GM21529 (cell line): ENCODE measurements around the gene KCND3.

Experiments
- ATAC-seq: cut with Tn5 transposase; IDR thresholded peaks from one replicate; pipeline ENCODE4 v1.9.1; 2021; ENCODE audit not compliant: unreplicated experiment

KCND3 gene

DNA sequence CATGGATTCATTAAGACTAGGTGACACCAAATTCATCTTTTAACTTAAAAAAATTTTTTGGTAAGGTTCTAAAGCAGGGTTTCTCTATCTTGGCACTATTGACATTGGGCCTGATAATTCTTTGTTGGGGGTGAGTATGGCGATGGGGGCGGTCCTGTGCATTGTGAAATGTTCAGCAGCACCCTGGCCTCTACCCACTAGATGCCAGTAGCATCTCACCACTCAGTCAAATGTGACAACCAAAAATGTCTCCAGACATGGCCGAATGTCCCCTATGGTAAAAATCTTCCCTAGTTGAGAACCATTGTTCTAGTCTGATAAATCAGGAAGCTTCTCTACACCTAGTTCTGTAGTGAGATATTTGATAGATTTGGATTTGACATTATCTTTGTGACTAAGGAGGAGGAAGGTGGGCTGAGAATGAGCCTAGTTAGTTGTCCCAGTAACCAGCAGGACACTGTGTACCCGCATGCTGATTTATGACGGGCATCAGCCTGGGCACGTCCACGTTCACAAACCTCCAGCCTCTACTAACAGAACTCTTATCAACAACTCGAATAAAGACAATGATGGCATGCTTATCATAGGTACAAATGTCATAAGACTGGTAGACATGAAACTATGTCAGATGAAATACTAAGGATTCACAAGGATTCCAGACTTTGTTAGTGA, 104.6 kb downstream of the KCND3 start:
- no peak for ATAC-seq

DNA sequence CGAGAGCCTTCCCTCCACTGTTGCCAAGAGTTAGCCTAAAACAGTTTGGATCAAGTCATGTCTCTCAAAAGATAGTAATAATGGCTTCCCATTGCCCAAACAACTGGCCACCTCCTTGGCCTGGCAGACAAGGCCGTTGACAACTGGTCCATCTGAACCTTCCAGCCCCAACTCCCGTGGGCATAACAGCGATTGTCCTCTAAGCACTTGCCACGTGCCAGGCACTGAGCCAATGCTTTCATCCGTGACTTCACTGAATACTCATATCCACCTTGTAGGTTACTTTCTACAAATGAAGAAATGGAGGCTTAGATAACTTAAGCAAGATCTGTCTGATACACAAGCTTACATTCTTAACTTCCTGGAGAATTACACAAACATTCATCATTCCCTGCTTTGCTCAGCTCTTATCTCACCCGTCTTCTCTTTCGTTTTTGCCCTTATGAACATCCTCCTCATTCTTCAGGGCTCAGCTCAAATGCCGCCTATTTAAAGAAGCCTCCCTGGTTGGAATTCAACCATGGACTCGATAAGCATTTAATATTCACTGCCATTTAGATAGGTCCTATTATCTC, 106.4 kb downstream of the KCND3 start:
- no peak for ATAC-seq

DNA sequence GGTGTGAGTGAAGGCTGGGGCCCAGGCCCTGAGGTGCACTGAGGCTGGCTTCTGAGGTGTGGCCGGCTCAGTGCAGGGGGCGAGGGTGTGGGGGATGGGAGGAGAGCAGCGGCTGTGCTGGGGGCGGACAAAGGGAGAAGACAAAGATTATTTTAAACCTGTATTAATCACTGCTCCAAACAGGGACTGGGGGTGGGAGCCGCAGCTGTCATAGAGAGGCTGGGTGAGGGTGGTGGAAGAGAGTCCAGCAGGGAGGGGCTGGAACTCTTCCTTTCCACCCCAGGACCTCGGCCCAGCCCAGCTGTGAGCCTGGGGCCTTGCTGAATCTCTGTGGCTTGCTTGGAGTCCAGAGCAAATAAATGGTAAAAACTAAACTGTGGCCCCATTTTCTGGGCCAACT, 106.9 kb downstream of the KCND3 start:
- no peak for ATAC-seq

DNA sequence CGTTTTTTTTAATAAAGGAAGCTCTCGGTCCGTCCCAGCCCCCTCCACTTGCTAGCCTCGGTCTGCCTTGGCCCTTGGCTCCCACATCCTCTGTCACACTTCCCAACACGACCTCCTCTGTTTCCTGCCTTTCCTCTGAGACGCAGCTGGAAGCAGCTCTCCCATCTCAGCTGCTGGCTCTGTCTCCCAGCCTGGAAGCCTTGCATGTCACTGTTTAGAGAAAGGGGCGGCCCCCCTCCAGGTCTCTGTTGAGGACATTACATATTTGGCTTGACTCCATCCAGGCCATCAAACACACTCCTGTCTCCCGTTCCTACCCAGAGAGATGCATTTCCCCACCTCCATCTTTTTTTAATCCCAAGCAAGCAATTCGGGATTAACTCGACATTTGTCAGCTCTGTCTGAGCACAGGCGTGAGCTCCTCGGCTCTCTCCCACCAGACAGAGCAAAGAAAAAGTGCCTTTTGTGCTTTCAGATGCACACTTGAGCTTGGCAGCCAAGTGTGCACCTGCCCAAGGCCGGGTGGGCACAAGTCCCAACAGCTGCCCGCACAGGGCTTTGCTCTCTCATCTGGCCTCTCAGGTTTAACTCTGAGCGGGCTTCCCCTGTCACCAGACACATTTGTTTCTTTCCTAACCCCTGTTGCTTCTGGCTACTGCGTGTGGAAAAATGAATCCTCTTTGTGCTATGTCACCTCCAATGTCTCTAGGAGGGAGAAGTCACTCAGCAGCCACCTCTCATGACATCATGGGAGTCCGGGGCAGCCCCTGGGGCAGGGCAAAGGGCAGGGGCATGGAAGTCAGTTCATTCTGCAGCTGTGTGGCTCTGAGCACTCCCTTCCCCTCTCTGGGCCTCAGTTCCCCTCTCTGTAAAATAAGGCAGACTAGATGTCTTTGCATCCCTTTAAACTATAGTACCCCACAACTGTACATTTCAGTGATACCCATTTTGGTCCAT, 108.3 kb downstream of the KCND3 start:
- ATAC-seq: no peak

DNA sequence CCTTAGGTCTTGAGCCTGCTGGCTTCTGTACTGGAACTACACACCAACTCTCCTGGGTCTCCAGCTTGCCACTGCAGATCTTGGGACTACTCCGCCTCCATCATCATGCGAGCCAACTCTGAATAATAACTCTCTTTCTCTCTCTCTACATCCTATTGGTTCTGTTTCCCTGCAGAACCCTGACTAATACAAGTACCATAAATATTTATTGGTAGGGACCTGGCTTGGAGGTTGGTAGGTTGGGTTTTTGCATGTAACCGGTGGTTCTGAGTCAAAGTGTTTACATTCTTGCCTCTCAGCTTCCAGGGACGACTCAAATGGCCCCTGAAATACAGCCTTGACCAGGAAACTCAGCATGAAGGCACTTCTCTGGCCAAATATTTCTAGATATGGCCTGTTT, 110.4 kb downstream of the KCND3 start:
- ATAC-seq: no peak

DNA sequence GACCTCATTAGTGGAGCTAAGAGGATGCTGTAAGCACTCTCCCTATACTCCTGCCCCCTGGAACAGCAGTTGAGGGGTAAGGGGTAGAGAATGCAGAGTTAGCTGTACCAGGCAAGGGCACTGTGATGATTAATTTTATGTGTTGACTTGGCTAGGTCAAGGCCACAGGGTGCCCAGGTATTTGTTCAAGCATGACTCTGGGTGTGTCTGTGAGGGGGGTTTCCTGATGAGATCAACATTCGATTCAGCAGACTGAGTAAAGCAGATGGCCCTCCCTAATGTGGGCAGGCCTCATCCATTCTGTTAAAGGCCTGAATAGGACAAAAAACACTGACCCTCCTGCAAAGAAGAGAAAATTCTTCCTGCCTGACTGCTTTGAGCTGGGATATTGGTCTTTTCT, 110.8 kb downstream of the KCND3 start:
- no peak for ATAC-seq

DNA sequence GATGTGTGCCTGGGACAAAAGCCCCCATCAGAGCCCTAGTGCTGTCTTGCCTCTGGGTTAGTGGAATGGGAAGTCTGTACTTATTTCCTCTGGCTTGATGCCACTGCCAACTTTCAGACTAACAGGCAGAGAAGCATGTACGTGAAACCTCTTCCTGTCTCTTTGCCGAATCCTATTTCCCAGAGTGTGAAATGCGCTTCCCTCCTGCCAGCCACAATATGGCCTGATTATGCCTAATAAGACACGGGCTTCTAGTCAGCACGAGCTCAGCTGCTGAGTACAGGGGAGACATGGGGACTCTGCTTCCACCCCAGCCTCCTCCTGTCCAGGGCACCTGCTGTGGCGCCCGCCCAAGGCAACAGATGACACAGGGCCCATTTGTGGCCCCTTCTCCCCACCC, 111.4 kb downstream of the KCND3 start:
- ATAC-seq: no peak

DNA sequence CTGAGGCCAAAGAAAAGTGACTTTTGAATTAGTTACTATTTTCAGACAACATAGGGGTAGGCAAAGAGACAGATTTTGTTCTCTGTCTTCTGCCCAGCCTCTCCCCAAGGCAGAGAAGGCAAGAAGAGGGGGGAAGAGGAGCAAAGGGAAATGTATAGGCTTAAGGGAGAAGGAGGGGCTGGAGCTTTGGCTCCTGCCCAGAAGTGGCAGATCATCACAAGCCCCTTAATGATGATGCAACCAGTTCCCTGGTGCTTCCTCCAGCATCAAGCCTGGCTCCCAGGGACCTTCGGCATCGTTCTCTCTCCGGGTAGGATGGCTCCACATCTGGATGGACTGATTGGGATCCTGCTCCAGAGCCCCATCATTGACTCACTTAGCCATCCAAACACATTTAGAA, 112.8 kb downstream of the KCND3 start:
- no peak for ATAC-seq

DNA sequence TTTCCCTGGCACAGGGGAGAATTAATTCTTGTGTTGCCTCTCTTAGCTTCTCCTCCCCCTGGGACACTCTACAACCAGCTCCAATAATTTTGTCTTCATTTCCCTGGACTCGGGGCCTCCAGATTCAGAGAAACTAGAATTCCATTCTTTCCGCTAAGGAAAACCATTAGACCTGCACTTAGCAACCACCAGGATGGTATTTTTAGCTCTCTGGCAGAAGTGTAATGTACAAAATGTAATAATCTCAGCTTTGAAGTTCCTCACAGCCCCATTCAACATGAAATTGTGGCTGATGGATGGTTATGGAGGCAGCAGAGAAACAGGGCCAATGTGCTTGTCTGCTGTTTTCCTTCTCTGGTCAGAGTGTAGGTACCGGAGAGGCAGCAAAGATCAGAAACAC, 113.8 kb downstream of the KCND3 start:
- ATAC-seq: no peak

DNA sequence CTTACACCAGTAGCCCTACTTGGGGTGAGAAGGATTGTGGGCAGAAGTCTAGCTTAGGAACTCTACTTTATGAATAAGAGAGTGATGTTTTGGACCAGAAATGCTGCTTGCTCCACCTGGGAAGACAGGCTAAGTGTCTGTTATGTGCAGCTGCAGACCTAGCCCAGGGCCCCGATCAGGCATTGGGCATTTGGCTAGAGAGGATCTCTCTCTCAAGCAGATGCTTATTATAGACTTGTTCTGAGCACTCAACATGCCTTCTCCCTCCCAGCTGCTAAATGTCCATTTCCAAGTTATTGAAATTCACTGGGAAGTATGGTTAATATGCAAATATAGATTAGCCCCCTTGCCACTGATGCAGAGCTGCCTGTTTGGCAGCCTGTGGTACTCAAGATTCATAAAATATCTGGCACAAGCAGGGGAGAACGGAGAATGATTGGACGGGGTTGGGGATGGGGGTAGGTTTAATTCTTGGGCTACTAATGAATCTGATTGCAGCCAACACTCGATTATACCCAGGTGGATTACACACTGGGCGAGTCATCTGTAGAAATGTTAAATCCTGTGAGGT, 115.9 kb downstream of the KCND3 start:
- no peak for ATAC-seq

DNA sequence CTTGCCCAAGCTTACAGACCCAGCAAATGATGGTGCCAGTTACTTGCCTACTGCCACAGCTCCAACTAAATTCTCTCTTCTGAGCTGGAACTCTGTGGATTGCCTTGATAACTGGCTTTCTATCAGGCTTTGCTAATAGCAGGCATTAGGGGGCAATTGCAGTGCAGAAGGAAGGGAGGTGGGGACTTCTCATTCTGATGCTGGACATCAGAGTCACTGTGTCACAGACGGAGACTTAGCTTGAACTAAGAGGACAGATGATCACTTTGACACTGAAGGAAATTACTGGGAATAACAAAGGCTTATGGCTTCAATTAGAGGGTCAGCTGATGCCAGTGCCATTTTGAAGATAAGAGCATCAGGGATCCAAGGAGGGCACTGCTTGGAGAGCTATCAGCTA, 119.3 kb downstream of the KCND3 start:
- no peak for ATAC-seq

DNA sequence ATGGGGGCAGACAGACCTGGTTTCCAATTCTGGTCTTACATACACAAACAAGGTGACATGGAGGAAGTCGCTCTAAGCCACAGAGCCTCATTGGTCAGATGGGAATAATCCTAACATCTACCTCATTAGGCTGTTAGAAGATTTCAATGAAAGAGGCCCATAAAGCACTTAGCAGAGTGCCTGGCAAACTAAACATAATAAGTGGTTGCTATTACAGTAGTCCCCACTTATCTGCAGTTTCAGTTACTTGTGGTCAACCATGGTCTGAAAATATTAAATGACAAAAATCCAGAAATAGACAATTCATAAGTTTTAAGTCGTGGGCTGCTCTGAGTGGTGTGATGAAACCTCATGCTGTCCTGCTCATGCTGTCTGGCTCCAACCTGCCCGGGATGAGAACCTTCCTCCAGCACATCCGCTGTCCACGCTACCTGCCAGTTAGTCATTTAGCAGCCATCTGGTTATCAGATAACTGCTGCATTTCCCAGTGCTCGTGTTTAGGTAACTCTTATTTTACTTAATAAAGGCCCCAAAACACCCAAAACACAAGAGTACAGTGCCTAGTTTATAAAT, 121.5 kb downstream of the KCND3 start:
- ATAC-seq: no peak

DNA sequence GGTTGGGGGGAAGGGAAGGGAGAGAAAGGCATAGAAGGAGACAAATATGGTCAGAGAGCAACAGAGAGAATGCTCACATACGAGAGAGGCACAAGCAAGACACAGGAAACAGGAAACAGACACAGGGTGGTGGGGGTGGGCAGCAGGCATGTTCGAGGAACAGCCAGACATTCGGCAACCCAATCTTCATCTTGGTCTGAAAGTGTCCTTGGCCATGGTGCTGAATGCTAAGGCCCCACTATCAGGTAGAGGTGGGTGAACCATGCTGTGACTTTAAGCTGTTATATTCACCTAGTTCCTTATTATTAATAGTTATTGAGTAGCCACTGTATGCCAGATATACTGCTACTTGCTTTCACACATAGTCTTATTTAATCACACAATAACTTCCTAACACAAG, 124.6 kb downstream of the KCND3 start:
- ATAC-seq: no peak

DNA sequence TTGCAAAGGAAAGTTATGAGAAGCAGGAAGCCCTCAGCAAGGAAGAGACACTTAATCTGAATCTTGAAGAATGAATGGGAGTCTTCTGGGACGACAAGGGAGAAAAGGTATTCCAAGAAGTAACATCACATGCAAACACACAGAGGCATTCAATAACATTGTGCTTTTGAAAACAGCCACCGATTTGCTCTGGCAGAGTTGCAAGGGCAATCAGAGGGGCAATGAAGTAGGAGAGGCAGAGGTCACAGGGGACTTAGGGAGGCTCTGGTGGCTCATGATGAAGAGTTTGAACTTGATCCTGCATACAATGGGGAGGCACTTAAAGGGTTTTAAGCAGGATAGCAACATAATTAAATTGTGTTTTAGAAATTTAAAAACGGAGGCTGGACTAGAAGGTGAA, 126.1 kb downstream of the KCND3 start:
- ATAC-seq: no peak

DNA sequence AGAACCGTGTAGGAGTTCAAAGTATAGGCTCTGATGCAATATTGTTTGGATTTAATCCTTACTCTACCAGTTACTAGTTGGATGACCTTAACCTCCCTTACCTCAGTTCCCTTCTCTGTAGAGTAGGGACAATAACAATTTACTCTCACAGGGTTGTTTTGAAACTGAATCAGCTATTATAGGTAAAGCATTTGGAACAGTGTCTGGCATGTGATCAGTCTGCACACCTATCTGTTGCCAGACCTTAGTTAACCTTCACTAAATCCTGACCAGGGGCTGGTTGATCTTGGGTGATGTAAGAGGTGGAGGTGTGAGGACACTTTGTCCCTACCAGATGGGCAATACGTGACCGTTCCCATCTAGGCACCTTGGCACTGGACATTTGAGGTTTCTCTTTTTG, 126.9 kb downstream of the KCND3 start:
- no peak for ATAC-seq

DNA sequence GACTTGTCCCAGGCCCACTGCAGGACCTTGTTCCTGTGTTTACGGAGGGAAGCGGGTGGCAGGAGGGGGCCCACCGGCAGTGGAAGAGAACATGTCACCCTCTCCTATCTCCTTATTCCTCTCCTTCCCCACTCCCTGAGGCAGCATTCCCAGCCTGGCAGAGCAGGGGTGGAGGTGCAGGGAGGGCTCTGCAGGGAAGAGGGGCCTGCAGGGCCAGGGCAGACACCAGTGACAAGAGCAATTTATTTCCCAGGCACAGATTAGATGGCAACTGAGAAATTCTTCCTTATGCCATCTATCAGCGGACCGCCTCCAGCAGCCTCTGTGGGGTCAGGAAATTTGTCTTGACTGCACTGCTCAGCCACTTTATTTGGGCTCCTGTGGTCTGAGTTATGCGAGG, 127.9 kb downstream of the KCND3 start:
- no peak for ATAC-seq

DNA sequence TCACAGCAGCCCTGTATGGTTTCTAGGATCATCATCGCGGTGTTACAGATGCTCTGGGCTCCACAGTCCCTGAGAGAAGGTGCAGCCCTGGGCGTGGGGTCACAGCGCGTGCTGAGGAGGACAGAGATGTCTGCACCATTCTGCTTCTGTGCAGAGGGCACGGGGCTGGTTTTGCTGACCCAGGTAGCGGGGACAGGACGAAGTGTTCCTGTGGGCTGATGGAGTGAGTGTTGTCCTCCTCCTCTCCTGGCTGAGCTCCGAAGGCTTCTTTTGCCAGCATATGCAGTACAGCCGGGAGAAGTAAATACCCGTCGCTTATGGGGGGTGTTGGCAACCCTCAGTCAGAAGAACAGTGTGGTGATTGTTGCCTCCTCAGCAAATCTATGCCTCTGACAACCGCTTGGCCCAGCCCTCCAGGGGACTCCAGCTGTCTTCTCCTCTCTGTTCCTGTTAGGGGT, 132.2 kb downstream of the KCND3 start:
- no peak for ATAC-seq

DNA sequence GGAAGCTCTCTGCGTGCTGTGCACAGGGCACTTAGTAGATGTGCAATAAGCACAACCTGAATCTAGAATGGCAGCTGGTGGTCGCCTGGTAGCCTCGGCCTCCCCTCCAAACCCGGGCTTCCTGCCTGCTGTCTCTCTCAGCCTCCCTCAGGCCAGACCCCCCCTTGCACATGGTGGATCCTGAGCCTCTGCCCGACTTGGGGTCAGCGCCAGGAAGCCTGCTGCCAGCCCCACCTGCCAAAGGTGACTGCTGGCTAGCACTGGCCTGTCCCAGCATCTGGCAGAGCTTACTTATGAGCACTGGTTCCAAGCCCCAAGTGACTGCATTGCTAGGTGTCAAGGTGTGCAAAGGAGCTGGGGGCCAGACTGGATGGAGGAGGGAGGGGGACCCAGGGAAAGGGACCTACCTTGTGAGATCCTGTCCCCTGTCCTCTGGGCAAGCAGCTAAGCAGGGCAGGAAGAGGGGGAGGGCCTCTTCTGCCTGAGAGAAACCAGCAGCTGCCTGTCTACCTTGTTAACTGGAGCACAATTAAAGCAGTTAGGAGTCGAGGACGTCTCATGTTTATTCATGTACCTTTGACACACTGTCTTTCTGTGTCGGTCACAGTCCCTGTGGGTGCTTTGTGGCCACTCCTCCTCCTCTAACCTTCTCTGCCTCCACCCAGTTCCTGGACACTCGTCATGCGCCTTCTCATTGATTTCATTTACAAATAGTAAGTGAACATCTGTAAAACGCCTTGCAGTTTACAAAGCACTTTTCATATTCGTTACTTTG, 132.9 kb downstream of the KCND3 start:
- ATAC-seq: no peak

DNA sequence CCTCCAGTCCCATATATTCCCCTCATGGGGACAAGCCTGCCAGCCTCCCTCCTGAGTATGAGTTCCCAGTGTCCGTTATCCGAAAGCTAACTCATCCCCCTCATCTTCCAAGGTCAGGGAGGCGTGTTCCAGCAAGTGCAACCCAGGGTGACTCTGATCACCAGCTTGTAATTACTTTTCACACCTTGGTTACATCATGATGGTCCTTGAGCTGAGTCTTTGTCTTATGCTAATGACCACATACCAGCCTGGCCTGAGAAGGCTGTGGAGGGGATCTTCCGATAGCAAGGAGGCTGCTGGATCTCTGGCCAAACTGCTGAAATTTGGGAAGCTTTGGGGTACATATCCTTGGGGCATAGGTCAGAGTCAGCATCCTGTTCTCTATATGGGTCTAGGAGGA, 134.2 kb downstream of the KCND3 start:
- no peak for ATAC-seq

DNA sequence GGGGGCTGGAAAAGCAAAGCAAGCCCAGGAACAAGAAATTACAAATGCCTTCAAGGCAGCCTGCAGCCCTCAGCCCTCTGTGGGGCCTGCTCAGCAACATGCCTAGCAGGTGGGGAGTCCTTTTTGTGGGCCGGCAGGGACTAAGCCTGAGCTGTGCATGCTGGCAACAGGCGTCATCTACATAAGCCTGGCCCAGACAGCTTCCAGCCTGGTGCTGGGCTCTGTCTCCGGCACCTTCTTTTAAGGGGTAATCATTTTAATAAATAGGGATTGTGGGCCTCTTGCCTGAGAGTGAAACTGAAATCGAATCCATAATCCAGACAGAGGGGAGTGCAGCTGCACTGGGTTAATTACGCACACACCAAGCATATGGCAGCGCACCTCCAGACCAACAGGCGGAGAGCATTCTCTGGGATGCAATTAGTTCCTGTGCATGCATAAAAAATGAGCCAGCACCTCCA, 137.2 kb downstream of the KCND3 start:
- no peak for ATAC-seq
